Measurements from ENCODE around the gene OR2A1.
"Not testable (repeated sequence)": the region's sequence is repeated elsewhere in the genome, so short reads cannot be mapped to it uniquely, and the experiment has no call there.

OR2A1 gene

GRCh38 chr7:144330044-144330443 is 17.8 kb downstream of the OR2A1 start:
- DNase-seq, result not testable (repeated sequence)

GRCh38 chr7:144331221-144331995 is 19.2 kb downstream of the OR2A1 start:
- not testable (repeated sequence) for DNase-seq

GRCh38 chr7:144331996-144332288 is 19.7 kb downstream of the OR2A1 start:
- DNase-seq, result not testable (repeated sequence)

- not testable (repeated sequence) for DNase-seq
Observed at GRCh38 chr7:144348625-144349024, 36.4 kb downstream of the OR2A1 start.

GRCh38 chr7:144351667-144352066 is 39.4 kb downstream of the OR2A1 start:
- DNase-seq, result not testable (repeated sequence)

GRCh38 chr7:144355176-144355822 is 43.1 kb downstream of the OR2A1 start, which contains the start of gene ARHGEF5:
Gene ARHGEF5, plus strand, starts transcription at chr7:144355402. Its CDS starts 7,268 bp downstream, at chr7:144362670.
- not testable (repeated sequence) for DNase-seq

GRCh38 chr7:144356185-144356584 is 44.0 kb downstream of the OR2A1 start:
- DNase-seq, result not testable (repeated sequence)

- not testable (repeated sequence) for DNase-seq
Observed at GRCh38 chr7:144356860-144357259, 44.6 kb downstream of the OR2A1 start.

GRCh38 chr7:144362061-144362460 is 49.8 kb downstream of the OR2A1 start:
- not testable (repeated sequence) for DNase-seq

GRCh38 chr7:144365523-144365922 is 53.3 kb downstream of the OR2A1 start:
- DNase-seq, result not testable (repeated sequence)

GRCh38 chr7:144367250-144367649 is 55.0 kb downstream of the OR2A1 start:
- DNase-seq, result not testable (repeated sequence)

- not testable (repeated sequence) for DNase-seq
Observed at GRCh38 chr7:144369221-144369620, 57.0 kb downstream of the OR2A1 start.

Data from NCI-H1105 (cell line).